Natural killer cell (primary cell): ENCODE data around the gene RIMKLA. TPM values are rescaled to one million over a fixed set of nuclear protein-coding genes. Genes with fewer than 3 reads are reported as not detected.

Experiments used
- ATAC-seq, 3 donors: fragments of 150-1000 bp in 2 of 3; fragments of 200-7000 bp in 1 of 3; cut with Tn5 transposase; 1 replicate in 1 of 3; 2 replicates in 2 of 3; pipeline ENCODE4 v1.10.0; 2021; ENCODE audit warnings: mild to moderate bottlenecking in 2 of 3, moderate library complexity in 2 of 3
- DNase-seq, 2 donors: peaks; one replicate each; pipeline versions ENCODE4 v3.0.0 to v3.0.0-alpha.2; 2013 to 2021; ENCODE audit warnings: mixed read lengths in 1 of 2
- H3K27ac ChIP-seq: one replicate; pipeline ENCODE4 v1.5.1; 2013; ENCODE audit warnings: mild to moderate bottlenecking, low read length
- H3K27me3 ChIP-seq: one replicate; pipeline ENCODE4 v1.6.1; 2013; ENCODE audit warnings: low read length; ENCODE audit not compliant: control insufficient read depth, insufficient read depth
- H3K36me3 ChIP-seq: one replicate; pipeline ENCODE4 v1.6.1; 2013; ENCODE audit warnings: low read length; ENCODE audit not compliant: control insufficient read depth, insufficient read depth
- H3K4me1 ChIP-seq: one replicate; pipeline ENCODE4 v1.6.1; 2013; ENCODE audit warnings: low read length; ENCODE audit not compliant: control insufficient read depth, insufficient read depth
- H3K4me3 ChIP-seq: one replicate; pipeline ENCODE4 v1.5.1; 2013; ENCODE audit warnings: low read length
- H3K9me3 ChIP-seq: one replicate; pipeline ENCODE4 v1.6.1; 2013; ENCODE audit warnings: low read length; ENCODE audit not compliant: control insufficient read depth, insufficient read depth
- H3K27ac Mint-ChIP-seq, 2 donors: one replicate each; pipeline ENCODE4 v1.8.0; 2022; ENCODE audit warnings: mild to moderate bottlenecking in 2 of 2, mixed read lengths in 2 of 2, moderate library complexity in 1 of 2
- H3K27me3 Mint-ChIP-seq, 2 donors: one replicate each; pipeline ENCODE4 v1.8.0; 2022; ENCODE audit warnings: low read depth in 2 of 2, mixed read lengths in 2 of 2
- H3K36me3 Mint-ChIP-seq: one replicate; pipeline ENCODE4 v1.8.0; 2022; ENCODE audit warnings: mixed read lengths
- H3K4me1 Mint-ChIP-seq, 2 donors: one replicate each; pipeline ENCODE4 v1.8.0; 2022; ENCODE audit warnings: mixed read lengths in 2 of 2
- H3K4me3 Mint-ChIP-seq: one replicate; pipeline ENCODE4 v1.8.0; 2022; ENCODE audit warnings: mild to moderate bottlenecking, moderate library complexity, mixed read lengths
- H3K9me3 Mint-ChIP-seq, 2 donors: one replicate each; pipeline ENCODE4 v1.8.0; 2022; ENCODE audit warnings: mixed read lengths in 2 of 2
- CTCF ChIP-seq: fragments of 200-600 bp; IDR thresholded peaks from one replicate; pipeline ENCODE4 v1.8.0; 2022; ENCODE audit warnings: antibody characterized with exemption
- WGBS: methylation state at CpG from one replicate; pipeline ENCODE4 v1.1.7; 2013; ENCODE audit warnings: missing lambda C conversion rate; ENCODE audit not compliant: insufficient coverage; 5-methylcytosine and 5-hydroxymethylcytosine counted together
- intact Hi-C: fragments of 100-400 bp; cut with micrococcal nuclease; formaldehyde crosslinking; loops from one replicate; pipeline ENCODE4 v1.14.2; 2022
- total RNA-seq, 4 donors: library from RNA; stranded (reverse); fragments of 120-200 nt in 1 of 4; gene quantifications; one replicate each; pipeline versions ENCODE4 v1.2.3 to v1.2.4, GENCODE V29; 2013 to 2022

Gene RIMKLA
- total RNA-seq, 3 donors from 2014 or later (not counting 1 experiment from before 2014, with no cell fraction given): 0.13 to 0.45 (median 0.39) TPM

DNA sequence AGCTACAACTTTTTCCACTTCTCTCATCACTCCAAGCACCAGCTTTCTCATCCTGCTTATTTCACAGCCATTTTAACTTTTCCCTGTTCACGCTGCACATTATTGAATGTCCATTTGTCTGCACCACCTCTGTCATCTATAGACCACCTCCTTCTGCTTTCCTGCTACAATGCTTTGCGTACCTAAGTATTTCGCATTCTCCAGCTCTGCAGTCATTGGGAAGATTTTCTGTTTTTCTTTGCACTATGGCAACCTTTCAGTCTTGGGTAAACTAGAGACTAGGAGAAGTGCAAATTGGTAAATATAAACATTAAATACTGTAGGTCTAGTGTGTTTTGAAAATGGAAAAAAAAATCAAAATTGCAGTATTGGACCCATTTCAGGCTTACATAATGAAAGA lies 83.3 kb downstream of the RIMKLA start:
- Mint-ChIP-seq H3K36me3 (peaks cover 16% of the 10 kb centered on the region), H3K27ac (peak overlapping the region; percentile 92), H3K4me1 (peaks cover 23 to 32% of the 10 kb centered on the region in 2 donors), H3K9me3 (no peaks in the 10 kb centered on the region), H3K4me3 (peak overlapping the region; percentile 87), H3K27me3 (no peaks in the 10 kb centered on the region)
- Histone ChIP-seq H3K4me1 (peaks cover 12% of the 10 kb centered on the region), H3K27ac (peak overlapping the region; percentile 74), H3K9me3 (no peaks in the 10 kb centered on the region), H3K4me3 (peak overlapping the region; percentile 40), H3K27me3 (no peaks in the 10 kb centered on the region), H3K36me3 (peaks cover 21% of the 10 kb centered on the region)
- TF ChIP-seq CTCF: no peak
- ATAC-seq (no peak), DNase-seq (no peak)
- over 99% methylated on average over 3 of the region's 3 CpGs for WGBS
- intact Hi-C loops: loop anchor here (5.0 to 10.0 kb wide), 2 partner anchors 218 to 471 kb away; partner anchors contain the start of gene YBX1

DNA sequence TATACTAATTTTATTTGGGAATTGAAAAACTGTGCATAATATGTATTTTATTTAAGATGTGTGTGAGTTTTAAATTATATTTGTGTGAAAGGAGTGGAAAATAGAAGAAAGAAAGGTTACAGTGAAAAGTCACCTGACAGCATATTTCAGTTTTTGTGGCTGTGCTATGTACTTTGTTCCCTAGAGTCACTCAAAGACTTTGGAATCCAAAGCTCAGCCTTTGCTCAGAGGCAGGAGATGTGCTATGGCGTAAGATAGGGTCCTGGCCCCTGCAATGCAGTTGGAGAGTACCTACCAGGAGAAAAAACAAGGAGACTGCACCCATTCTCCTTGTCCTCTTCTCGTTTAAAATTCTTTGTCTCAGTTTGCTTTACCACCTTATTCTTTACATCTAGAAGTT lies 85.4 kb downstream of the RIMKLA start:
- no peak for DNase-seq
- no peak for TF ChIP-seq CTCF

GRCh38 chr1:42469727-42470126 lies 89.1 kb downstream of the RIMKLA start:
- Mint-ChIP-seq H3K4me1 (no peaks in the 10 kb centered on the region), H3K27ac (no peak overlapping the region), H3K27me3 (no peaks in the 10 kb centered on the region), H3K36me3 (no peaks in the 10 kb centered on the region), H3K9me3 (no peaks in the 10 kb centered on the region), H3K4me3 (no peak overlapping the region)
- ATAC-seq (no peak), DNase-seq (no peak)
- no peaks in the 10 kb centered on the region for H3K27me3 ChIP-seq
- H3K27ac ChIP-seq: no peak overlapping the region
- H3K36me3 ChIP-seq: no peaks in the 10 kb centered on the region
- H3K4me3 ChIP-seq: no peak overlapping the region
- no peak for TF ChIP-seq CTCF
- H3K4me1 ChIP-seq: no peaks in the 10 kb centered on the region
- intact Hi-C loops: loop anchor here (10.0 kb wide), 1 partner anchor 465 kb away; no protein-coding TSS in a partner anchor
- 82% methylated on average over 2 of the region's 2 CpGs for WGBS
- no peaks in the 10 kb centered on the region for H3K9me3 ChIP-seq

More for the DNA sequence above, 85.4 kb downstream of the RIMKLA start:
- H3K9me3 ChIP-seq: no peaks in the 10 kb centered on the region
- ATAC-seq: no peak
- WGBS: 70% methylated on average over 2 of the region's 2 CpGs
- peaks cover 12% of the 10 kb centered on the region for H3K4me1 ChIP-seq
- H3K27ac ChIP-seq: no peak overlapping the region
- Mint-ChIP-seq H3K4me3 (no peak overlapping the region), H3K27ac (no peak overlapping the region), H3K4me1 (peaks cover 20 to 23% of the 10 kb centered on the region in 2 donors), H3K9me3 (no peaks in the 10 kb centered on the region), H3K27me3 (no peaks in the 10 kb centered on the region), H3K36me3 (no peaks in the 10 kb centered on the region)
- H3K27me3 ChIP-seq: no peaks in the 10 kb centered on the region
- peaks cover 3% of the 10 kb centered on the region for H3K36me3 ChIP-seq
- intact Hi-C loops: loop anchor here (10.0 kb wide), 1 partner anchor 469 kb away; no protein-coding TSS in a partner anchor
- H3K4me3 ChIP-seq: no peak overlapping the region

Other genes starting within 250 kb of the RIMKLA start
- gene GUCA2B, start 227.4 kb upstream of the RIMKLA start, total RNA-seq: not detected
- gene GUCA2A, start 216.0 kb upstream of the RIMKLA start, total RNA-seq: not detected
- gene FOXJ3, start 45.6 kb upstream of the RIMKLA start, total RNA-seq: 10 to 100 TPM; 81.9 to 93.8 (median 82.5) TPM
- 1 to 10 TPM in 1 of 3 donors, under 1 TPM in 2; 0.47 to 1.1 (median 0.97) TPM for gene ZMYND12, start 75.2 kb downstream of the RIMKLA start, total RNA-seq
- gene PPCS, start 75.8 kb downstream of the RIMKLA start, total RNA-seq: 10 to 100 TPM; 44.2 to 54.5 (median 50.2) TPM
- gene CCDC30, start 82.5 kb downstream of the RIMKLA start, total RNA-seq: 1 to 10 TPM; 4.5 to 6.1 (median 5.0) TPM